NCI-H1092 (cell line): ENCODE results near the gene PCSK6.

Experiments
- DNase-seq: peaks from one replicate; lab custom pipeline; 2025; lab: John Stamatoyannopoulos, UW

The PCSK6 gene

DNA sequence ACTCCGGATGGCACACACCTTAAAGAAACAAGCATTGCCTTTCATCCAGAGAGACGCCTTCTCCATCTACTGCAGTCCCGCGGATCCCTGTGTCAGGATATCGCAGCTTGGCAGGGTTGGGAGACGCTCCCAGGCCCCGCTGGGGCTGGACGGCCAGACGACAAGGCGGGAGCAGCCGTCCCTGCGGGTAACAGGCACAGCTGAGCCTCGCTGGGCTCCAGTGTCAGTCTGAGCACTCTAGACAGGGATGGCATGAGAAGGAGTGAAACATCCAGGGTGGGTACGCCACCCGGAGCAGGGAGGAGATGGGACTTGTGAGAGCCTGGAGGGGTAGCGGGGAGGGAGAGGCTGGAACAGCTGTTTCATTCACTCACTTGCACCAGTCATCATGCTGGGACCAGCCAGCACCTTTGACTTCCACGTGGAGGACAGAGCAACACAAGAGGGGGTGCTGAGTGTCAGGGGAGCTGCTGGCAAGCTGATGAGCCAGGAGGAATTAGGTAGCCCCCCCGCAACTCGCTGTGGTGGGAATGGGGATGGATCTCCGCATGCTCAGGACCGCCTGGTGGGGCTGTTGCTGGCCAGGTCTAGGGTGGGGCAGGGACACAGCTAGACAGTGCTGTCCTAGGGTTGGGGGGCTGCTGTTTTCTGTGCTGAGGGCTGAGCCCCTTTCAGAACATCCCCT lies 162.9 kb downstream of the PCSK6 start:
- DNase-seq: no peak

DNA sequence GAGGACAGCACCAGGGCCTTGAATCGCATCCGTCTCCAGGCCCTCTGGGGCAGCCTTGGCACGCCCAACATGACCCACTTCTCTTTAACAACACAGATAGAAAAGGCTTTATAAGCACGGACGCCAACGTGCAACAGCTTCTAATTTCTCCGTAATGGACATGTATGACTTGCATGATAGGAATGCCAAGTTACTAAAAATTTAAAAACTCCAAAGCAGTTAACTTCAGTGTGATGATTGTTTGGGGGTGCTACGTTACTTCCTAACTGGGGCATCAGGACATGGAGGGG lies 163.5 kb downstream of the PCSK6 start:
- DNase-seq: no peak

DNA sequence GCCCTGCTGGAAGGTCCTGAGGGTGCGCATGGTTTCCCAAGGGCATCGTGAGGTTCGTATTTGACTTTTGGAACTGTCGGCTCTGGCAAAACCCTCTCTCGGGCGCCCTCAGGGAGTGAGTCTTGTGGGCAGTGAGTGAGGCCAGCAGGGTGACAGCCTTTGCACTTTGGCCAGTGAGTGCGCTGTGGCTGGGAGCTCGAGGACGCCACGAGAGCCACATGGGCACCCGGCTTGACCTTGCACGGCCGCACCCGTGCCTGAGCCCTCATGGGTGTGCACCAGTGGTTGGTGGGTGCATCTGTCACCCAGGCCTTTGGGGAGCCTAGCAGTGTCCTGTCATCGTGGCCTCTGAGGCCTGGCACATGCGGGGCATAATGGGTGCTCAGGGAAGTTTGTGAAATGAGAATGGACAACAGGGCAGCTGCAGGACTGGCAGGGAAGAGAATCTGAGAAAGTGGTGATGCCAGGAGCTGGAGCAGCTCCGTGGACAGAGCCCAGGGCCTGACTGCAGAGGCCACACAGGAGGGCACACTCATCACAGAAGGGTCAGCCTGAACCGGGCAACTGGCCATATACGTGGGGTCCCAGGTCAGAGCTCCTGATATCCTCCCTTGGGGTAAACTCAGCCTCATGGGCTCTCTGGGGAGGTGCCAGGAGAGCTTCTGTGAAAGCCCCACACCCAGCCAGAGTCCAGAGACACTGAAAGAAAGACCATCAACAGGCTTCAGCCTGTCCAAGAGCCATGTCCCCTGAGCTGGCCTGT lies 164.1 kb downstream of the PCSK6 start:
- no peak for DNase-seq

DNA sequence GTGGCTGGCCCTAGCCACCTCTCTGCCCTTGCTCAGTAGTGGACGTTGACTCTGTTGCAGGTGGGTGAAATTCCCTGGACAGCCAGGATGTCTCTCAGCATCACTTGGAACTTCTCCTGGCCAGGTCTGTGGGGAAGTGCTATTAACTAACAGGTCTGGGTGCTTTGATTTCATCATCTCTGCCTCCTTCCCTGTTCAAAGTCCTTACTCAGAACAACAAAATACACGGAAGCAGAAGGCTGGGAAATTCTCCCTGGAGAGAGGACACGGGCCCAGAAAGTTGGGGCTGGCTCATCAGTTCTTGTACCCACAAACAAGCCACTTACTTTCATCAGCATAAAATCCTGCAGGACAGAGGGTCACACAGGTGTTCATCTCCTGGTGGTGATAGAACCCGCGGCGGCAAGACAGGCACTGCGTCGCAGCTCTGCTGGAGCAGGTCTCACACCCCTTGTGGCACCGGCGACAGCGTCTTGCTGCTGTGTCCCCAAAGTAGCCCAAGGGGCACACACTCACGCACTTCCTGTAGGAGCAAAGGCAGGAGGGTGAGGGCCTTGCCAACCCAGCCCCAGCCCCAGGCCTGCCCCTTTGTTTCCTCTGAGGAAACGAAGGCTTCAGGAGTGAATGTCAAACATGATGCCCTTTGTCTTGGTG lies 164.9 kb downstream of the PCSK6 start:
- DNase-seq: no peak

DNA sequence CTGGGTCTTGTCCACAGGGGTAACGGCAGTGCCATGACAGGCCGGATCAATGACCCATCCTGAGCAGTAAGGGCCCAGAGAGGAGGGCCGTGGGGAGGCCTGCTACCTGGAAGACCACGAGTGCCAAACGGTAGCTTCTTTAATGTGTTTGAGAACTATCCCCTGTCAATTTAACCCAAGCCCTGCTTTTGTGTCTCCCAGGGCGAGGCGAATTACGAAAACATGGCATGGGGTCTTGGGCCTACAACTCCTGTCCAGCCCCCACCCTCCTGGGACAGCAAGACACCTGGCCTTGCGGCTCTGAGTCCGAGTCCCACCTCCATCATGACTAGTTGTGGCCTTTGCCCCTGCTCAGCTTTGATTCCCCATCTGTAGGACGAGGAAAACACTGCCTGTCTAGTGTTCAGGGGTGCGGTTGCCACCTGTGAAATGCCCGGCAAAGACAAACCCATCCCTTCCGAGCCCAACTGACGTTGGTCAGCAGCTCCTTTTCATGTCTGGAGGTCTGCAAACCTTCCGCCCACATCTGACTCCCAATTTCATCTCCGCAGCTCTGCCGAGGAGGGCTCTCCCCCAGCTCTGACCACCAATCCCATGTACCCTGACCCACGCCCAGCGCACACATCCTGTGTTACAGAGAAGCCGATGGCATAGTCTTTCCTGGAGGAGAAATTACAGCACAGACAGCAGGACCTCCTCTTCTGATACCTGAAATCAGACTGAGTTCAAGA lies 165.5 kb downstream of the PCSK6 start:
- no peak for DNase-seq

DNA sequence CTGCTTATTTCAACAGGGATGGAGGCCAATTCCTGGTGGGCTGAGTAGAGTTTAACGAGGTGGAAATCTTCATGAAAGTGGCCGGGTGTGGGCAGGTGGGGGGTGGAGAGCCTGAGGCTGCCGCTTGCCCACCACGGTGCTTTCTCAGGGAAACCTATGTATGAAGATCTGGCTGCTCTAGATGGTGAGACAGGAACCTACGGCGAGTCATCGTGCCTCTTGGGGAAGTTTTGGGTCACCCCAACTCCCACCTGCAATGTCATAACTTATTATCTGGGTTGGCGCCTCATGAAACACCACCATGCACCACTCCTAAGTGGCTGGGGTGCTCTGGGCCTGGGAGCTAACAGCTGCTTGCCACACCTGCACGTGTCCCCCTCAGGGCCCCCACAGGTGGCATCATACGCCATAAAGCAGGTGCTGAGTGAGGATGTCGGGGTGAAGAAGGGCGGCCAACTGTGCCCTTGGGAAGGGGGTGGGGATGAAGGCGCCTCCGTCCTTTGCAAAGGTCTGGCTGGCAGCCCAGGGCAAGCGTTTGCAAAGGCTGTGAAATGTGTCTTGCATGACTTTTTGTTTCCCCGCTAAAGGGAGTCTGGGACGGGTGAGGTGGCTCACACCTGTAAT lies 166.5 kb downstream of the PCSK6 start:
- no peak for DNase-seq

DNA sequence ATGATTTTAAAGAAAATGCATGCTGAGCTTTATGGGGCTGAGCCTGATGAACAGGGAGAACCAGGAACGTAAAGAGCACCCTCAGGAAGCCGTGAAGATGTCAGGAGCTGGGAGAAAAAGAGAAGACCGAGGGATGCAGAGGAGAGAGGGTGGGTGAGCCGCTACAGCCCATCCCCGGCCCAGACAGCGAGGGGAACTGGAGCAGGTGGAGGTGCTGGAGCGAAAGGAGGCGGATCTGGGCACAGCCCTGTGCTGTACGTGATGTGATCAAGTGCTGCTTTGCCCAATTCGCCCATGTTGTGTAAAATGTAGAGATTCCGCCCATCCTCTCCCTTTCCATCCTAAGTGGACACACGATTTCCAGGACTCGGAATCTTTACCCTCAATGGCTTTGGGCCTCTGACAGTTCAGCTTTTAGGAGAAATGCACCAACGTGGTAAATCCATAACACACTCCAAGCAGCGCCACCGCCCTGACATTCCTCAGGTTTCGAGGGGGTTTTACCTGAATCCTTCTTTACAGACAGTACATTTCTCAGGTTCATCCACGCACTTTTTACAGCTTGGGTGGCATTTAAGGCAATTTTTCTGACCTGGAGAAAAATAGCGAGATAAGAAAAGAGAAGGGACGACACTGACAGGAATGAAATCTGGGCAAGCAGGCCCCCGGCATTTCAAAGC lies 167.4 kb downstream of the PCSK6 start:
- DNase-seq: no peak

DNA sequence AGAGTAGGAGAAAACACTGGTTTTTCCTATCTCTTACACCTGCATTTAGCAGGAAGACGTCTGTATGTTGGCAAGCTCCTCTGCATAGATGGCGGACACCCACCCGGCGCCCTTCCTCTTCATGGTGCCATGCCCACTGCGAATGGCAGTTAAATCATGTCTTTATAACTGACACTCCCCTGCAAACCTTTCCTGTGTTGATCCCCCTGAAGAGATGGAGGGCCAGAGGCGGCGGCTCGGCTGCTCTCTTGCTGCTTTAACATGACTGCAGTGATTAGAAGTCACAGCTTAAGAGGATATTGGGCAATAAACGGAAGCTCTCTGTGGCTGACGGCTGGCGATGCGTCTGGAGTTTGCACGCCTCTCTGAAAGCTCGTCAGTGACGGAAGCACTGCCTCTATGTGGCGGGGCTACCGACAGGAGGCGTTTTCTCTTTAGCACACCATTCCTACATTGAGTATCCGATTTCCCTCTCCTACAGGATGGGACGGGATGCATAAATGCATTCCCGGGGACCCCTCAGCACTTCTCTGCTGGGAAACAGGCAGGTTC lies 168.9 kb downstream of the PCSK6 start:
- DNase-seq: no peak

DNA sequence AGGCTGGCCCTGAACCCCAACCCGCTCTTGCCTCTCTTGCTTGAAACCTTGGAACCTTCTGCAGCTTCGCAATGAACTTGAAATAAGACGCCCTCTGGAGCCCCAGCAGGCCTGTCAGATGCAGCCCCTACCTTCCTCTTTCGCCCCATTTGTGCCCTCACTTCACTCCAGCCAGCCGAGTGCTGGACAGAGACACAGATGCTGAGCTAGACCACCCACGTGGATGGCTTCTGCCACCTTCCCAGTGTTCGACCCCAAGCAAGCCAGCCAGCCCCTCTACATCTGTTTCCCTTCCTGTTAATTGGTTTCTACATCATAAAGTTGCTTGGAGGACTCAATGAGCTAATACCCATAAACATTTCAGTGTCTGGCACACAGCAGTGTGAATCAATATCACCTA lies 170.7 kb downstream of the PCSK6 start:
- no peak for DNase-seq

DNA sequence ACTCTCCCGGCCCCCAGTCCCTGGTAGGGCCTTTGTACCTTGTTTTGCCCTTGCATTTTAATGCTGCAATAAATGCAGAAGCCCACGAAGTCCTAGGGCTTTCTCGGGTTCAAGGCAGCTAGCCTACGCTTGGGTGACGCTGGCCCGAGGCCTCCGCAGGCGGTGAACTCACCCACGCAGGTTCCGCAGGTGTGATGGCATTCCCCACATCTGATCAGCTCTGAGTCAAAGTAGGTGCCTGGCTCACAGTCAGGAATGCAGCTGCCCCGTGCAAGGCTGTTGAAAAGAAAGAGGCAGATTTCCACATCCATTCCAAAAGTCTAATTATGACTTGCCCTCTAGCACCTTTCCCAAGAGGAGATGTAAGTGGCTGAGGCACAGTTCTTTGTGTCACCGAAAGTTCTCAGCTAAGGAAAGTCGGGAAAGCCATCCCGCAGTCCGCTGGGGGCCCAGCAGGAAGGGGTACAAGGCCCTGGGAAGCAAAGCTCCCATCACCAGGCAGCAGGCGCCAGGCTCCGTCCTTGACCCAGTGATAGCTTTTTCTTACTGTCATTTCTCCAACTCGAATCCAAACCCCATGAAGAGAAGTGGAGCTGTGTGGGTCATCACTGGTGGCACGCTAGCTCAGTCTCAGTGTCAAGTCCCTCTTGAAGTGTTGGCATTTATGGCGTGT lies 171.2 kb downstream of the PCSK6 start:
- no peak for DNase-seq

DNA sequence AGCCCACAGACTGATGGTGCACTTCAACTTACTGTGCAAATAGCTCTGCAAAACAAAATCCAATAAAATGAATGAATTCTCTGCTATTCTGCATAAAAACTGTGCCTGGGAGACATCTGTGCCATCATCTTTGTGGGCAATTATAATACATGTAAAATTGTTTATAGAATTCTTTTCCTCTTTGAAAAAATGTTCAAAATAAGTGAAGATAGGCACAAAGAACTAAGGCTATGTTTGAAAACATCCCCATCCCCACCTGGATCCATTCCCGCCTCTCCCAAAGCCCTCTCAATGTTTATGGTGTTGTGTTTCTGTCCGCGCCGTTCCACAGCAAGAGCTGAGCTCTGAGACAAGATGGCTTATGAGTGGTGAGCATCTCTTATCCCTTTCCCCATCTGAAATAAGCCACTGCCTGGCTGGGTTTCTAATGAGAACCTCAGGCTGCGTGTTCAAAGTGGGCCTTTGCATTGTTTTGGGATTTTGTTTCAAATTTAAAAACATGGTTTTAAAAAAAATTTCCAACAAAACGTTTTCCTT lies 172.1 kb downstream of the PCSK6 start:
- no peak for DNase-seq

DNA sequence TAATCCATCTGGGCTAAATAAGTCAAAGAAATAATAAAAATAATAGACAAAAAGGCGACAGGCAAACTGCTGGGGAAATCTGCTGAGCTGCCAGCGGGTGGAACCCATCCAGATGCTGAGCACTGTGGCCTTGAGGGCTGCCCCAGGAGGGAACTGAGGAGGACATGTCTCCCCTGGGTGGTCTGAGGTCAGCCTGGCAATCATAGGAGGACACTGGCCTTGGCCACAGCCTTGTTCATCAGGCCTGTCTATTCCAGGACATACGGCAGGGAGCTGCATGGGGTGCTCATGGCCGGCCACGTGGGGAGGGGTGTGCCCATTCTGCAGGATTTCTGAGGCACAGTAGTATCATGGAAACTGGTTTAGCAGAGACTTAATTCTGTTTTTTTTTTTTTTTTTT lies 173.0 kb downstream of the PCSK6 start:
- no peak for DNase-seq

DNA sequence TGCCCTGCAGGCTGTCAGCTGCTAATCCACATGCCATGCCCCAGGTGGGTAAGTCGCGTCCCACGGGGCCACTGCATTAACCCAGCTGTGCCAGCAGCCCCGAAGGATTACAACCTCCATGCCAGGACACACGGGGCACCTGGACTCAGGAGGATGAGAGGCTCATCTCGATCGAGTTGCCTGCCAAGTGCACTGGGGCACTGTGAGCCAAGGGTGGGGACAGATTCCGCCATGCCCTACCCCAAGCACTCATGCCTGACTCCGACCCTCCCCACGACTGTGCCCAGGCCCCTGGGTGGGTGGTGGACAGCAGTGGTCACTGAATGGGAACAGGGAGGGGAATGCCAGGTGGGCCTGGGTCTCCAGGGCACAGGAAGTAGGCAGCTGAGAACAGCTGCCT lies 173.8 kb downstream of the PCSK6 start:
- DNase-seq: no peak

DNA sequence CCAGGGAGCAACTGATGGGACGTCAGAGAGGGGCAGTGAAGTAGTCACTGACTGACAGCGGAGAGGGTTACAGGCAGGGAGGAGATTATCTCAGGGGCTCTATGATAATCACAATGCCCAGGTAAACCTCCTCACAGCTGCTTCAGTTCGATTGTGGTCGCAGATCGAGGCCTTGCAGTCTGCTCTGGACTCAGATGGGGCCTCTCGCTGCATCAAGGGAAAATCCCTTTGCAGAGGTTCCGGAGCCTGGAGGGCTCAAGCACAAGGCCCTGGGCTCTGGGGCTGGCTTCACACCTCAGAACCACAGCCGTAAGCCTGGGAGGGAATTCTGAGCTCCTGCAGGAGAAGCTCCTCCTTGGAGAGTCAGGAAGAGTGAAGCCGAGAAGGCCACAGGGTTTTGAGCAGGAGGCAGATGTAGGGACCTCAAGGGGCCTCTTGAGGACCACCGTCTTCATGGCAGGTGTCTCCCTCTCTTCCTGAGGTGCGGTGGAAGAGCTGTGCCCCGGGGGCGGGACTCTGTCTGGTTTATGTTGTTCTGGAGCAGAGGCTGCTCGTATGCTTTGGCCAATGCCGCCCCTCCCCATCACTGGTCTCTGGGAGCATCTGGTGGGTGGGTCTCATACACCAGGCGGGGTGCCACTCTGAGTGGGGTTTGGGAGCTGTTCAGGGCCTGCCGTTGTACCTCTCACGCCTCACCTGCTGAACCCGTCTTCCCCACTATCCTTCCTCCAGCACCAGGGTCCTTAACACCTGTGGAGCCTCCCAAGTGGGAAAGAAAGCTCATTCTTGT lies 175.0 kb downstream of the PCSK6 start:
- no peak for DNase-seq

DNA sequence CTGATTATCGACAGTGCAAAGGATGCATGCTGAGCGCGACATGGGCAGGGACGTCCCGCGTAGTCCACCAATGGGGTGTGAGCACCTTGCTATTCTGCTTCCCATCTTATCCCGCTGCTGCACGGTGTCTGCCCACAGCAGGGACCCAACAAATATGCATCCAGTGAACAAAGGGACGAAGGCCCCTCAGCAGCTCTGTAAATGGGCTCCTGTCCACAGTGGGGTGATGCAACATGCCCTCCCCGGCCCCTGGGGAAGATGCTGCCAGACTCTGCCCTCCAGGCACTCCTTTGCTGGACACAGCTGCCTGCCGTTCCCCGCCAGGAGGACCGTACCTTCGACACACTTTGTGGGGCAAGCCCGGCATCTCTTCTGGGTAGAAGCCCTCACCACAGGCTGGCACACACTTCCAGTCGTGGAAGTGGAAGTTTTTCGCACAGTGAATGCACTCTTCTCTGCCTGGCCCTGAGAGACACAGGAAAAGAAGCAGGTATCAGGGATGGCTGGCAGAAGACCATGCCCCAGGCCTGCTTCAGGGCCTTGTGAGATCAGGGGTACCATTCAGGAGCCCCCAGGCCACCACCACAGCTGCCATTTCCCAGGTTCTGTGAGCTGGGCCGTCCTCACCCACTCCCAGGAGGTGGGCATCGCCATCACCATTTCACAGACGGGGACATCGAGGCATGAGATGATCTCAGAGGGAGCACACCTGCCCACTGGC lies 176.3 kb downstream of the PCSK6 start:
- DNase-seq: no peak

DNA sequence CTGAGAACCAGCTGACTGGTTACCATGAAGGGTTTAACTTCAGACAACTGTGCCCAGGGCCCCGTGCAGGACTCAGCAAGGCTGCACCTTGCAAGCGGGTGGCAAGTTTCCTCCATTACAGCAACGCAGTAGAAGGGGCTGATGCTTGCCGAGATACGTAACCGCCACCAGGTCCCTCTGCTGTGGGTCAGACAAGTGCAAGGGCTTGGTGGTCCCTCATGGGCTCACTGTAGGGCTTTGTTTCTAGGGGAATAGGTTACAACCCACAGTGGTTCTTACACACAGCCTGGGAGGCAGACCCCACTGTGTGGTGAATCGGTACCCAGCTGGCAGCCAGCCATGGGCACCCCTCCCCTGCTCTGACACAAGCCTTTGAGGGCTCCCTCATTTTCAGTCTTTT lies 179.0 kb downstream of the PCSK6 start:
- DNase-seq: no peak

DNA sequence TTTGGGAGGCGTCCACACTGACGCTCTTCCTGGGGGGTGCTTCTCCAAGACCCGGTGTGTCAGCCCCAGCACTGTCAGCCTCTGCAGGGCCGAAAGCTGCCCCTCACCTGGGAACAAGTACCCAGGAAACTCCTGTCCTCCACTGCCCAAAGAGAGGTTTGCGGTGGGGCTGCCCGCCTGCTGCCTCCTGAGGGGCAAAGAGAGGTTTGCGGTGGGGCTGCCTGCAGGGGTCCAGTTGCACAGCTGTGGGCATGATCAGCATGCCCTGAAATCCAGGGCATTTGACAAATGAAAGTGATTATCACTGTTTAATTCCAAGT lies 179.4 kb downstream of the PCSK6 start:
- no peak for DNase-seq

DNA sequence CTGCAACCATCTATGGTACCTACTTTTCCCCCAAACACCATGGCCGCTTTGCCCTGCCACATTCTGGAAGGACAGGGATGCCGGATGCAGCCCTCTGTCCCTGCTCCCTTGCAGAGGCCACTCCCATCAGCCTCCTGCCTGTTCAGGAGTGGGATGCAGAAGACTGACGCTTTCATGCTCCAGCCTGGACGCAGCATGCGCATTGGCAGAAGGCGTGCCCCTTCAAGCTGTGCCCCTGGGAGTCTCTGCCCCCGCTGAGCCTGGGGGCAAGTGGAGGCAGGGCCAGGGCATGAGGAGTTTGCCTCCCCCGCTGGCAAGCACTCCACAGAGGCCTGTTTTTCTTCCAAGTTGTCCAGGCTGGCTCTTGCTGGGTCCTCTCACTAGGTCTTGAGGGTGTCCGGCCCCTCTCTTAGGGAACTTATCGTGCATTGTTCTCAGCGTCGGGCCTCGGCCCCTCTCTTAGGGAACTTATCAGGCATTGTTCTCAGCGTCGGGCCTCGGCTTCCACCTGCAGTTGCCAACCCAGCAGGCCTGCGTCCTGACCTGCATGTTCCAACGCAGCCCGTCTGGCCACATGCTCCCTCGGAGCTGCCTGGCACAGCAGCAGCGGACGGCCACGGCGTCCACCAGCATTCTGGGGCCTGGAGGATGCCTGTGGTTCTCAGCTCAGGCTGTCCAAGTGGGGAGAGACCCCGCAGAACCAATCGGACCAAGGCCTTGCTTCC lies 179.9 kb downstream of the PCSK6 start:
- DNase-seq: no peak
